ENCODE measurements around the gene MAOA.
"Not testable (repeated sequence)": the region's sequence is repeated elsewhere in the genome, so short reads cannot be mapped to it uniquely, and the experiment has no call there.

MAOA gene

GRCh38 chrX:43656005-43656494, at the start of gene MAOA:
Gene MAOA, plus strand, starts transcription at chrX:43656299. Its CDS starts 43 bp downstream, at chrX:43656342.
- DNase-seq, result no peak

GRCh38 chrX:43612400-43612799, 43.7 kb upstream of the MAOA start:
- no peak for DNase-seq

- no peak for DNase-seq
Measured at GRCh38 chrX:43615660-43616059, 40.4 kb upstream of the MAOA start.

- no peak for DNase-seq
Measured at GRCh38 chrX:43618366-43619205, 37.5 kb upstream of the MAOA start.

GRCh38 chrX:43619861-43620260, 36.2 kb upstream of the MAOA start:
- DNase-seq, result not testable (repeated sequence)

GRCh38 chrX:43627147-43627546, 29.0 kb upstream of the MAOA start:
- no peak for DNase-seq

GRCh38 chrX:43627669-43628068, 28.4 kb upstream of the MAOA start:
- no peak for DNase-seq

GRCh38 chrX:43629229-43629628, 26.9 kb upstream of the MAOA start:
- DNase-seq, result no peak

GRCh38 chrX:43631841-43632240, 24.3 kb upstream of the MAOA start:
- no peak for DNase-seq

GRCh38 chrX:43633081-43633480, 23.0 kb upstream of the MAOA start:
- DNase-seq, result no peak

- DNase-seq, result no peak
Measured at GRCh38 chrX:43633757-43634156, 22.3 kb upstream of the MAOA start.

GRCh38 chrX:43640482-43640881, 15.6 kb upstream of the MAOA start:
- DNase-seq, result no peak

GRCh38 chrX:43641691-43642090, 14.4 kb upstream of the MAOA start:
- DNase-seq, result no peak

- DNase-seq, result no peak
Measured at GRCh38 chrX:43643201-43643600, 12.9 kb upstream of the MAOA start.

- DNase-seq, result no peak
Measured at GRCh38 chrX:43643662-43644061, 12.4 kb upstream of the MAOA start.

GRCh38 chrX:43644124-43644701, 11.9 kb upstream of the MAOA start:
- no peak for DNase-seq

GRCh38 chrX:43646800-43647199, 9.3 kb upstream of the MAOA start:
- DNase-seq, result no peak

- DNase-seq, result peak; percentile 72
Measured at GRCh38 chrX:43654431-43655150, 1.5 kb upstream of the MAOA start.

- no peak for DNase-seq
Measured at GRCh38 chrX:43655151-43656004, 721 bp upstream of the MAOA start.

GRCh38 chrX:43657671-43658070, 1.6 kb downstream of the MAOA start:
- DNase-seq, result no peak

GRCh38 chrX:43661521-43662240, 5.6 kb downstream of the MAOA start:
- DNase-seq, result no peak

GRCh38 chrX:43663173-43663572, 7.1 kb downstream of the MAOA start:
- no peak for DNase-seq

Data from NCI-H2107 (cell line).